NOMO-1 treated with dmso at 0.1 percent for 144 hours (cell line): ENCODE data around the gene ACYP2.
"Not testable (repeated sequence)": the region's sequence is repeated elsewhere in the genome, so short reads cannot be mapped to it uniquely, and the experiment has no call there.

ENCODE experiments used
- DNase-seq: peaks from one replicate; lab custom pipeline; 2025; ENCODE audit not compliant: unreplicated experiment; lab: John Stamatoyannopoulos, UW

The ACYP2 gene

DNA sequence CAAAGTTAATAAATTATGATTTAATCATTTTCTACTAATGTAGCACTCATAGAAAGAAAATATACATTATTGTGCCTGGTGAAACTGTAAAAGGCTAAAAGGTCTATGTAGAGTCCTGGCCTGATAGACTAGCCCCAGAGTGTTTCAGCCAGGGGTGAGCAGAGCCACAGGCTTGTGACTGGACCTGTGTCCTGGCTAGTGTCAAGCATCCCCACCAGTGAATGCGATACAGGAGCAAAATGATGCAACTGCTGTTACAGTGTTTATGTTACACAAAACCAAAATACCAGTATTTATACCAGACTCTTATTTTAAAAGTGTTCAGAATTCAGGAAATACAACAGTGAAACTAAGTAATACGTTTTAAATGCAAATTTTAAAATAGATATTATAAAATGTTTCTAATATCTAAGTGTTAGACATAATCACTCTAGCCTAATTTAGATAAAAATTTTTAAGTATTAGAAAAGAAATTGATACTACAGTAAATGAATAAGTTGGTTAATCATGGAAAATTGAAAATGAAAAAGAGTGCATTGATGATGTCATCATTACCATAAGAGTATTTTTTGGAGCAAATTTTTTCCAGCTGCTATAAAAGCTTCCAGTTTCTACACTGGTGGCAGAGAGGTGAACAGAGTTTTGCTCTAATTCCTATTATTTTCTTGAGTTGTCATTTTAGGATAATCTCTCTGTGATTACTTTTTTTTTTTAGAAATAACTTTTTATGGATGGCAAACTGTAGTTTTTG is 146.8 kb downstream of the ACYP2 start:
- no peak for DNase-seq

DNA sequence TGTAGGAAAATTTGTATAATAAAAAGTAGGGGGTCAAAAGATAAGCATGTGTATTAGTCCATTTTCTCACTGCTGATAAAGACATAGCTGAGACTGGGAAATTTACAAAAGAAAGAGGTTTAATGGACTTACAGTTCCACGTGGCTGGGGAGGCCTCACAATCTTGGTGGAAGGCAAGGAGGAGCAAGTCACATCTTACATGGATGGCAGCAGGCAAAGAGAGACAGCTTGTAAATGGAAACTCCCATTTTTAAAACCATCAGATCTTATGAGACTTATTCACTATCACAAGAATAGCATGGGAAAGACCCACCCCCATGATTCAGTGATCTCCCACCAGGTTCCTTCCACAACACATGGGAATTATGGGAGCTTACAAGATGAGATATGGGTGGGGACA is 149.7 kb downstream of the ACYP2 start:
- DNase-seq = not testable (repeated sequence)

DNA sequence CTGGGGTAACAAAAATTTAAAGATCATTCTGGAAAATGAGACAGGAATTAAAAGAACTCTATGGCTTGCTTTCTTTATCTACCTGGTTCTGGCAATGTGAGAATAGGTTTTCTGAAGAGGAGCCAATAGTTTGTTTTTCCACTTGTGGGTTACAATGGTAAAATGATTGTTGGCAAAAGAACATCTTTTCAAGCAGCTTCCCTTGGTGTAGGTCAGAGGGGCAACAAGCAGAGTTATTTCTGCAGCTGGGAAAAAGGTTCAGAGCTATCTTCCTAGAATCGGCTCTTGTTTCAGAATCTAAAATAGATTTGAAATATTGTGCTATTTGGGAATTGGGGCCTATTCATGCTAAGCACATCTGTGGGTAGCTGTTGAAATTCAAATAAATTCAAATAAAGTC is 152.2 kb downstream of the ACYP2 start:
- DNase-seq = no peak

DNA sequence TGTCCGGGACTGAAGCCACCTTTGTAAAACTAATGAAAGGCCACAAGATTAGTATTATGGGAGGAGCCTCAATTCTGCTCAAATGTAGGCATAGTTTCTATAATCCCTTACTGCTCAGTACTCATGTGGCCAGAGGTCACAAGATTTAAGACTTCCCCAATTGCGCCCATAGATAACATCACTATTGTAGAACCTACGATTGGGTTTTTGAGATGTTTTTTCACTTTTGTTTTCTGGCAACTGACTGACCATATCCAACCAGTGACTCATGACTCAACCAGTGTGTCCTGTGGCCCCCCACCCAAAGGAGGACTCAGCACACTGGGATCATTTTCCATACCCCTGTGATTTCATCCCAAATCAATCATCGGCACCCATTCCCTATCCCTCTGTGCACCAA is 155.8 kb downstream of the ACYP2 start:
- DNase-seq = no peak

DNA sequence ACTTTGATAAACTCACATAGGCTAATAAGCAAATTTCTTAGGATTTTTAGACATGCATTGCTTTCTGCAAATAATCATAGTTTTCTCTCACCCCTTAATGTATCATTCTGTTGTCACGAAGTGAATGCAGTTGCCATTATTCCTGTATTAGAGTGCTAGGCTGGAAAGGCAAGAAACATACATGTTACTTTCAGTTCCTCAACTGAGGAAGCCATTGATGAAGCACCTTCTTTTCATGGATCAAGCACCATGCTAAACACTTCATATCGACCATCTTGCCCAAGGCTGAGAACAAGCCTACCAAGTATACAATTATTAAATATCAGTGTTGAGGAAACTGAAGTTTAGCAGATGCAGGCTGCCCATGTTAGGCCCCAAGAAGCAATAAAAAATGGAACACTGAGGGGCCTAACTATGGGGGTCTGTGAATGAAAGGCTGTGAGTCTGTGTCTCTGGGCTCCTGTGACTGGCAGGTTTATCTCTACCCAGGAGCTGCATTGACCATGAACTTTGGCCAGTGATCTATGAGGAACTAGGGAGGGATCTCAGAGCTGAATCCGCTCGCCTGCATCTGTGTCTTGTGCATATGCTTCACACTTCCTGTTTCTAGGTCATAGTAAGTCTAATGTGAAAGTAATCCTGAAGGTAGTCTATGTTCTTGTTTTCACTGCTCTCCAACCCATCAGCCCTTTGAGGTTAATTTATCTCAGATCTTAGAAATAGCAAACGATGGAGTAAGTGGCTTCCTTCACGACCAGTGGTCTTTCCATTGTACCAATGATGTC is 156.6 kb downstream of the ACYP2 start:
- DNase-seq = no peak

DNA sequence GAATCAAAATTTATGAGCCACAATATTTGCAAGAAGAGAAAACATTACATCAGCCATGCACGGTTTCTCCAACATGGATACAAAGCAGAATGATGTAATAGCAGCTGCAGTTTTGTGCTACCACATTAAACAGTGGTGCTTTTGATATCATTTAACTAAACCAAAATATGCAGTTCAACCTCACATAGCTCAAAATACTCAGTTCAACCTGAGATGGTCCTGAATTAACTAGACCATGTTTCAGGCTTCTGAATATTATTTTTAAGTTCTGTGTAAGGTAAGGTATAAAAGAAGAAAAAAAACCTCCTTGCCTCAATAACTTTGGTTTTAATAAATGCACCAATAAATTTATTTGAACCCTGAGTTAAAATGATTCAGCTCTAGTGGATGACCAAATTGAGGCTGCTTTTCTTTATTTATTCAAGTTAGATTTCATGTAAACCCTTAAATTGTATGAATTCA is 159.4 kb downstream of the ACYP2 start:
- DNase-seq = no peak

DNA sequence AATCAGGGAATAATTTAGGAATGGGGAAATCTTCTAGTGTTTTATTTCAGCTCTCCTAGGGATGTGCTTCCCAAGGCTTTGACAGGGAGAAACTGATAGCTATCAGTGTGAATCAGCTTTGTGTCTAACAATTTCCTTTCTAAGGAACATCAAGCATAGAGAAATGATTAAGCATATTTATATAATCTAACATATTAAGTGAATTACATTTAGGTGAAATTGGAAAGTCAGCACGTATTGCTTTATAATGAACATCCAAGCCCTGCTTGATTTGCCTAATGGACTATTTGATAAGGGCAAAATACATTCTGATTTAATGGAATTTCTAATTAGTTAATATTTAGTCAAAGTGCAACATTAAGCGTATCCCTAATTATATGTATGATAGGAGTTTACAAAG is 160.1 kb downstream of the ACYP2 start:
- no peak for DNase-seq

DNA sequence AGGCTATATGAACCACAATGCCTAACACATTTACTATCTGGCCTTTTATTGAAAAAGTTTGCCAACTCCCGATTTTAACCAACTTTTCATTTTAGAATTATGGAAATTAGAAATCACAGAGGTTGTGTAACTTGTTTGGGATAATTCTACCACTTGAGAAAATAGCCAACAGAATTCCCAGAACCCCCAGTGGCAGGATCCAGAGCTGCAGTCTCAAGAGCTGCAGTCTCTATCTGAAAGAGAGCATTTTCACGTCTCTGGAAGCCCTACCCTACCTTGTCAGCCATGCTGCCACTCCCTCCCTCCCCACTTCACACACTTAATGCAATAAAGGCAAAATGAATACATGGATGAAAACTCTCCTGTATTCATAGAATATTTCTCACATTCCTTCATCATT is 164.0 kb downstream of the ACYP2 start:
- DNase-seq = no peak

DNA sequence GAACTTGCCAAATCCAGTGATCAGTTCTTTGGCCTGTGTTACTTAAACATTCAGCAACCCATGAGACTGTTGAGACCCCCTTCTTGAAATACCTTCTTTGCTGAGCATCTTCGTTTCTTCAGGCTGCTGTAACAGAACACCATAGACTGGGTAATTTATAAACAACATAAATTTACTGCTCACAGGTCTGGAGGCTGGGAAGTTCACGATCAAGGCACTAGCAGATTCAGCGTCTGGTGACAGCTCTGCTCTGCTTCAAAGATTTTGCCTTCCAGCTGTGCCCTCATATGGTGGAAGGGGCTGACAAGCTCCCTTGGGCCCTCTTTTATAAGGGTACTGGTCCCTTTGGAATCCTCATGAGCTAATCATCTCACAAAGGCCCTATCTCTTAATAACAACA is 169.4 kb downstream of the ACYP2 start:
- no peak for DNase-seq

DNA sequence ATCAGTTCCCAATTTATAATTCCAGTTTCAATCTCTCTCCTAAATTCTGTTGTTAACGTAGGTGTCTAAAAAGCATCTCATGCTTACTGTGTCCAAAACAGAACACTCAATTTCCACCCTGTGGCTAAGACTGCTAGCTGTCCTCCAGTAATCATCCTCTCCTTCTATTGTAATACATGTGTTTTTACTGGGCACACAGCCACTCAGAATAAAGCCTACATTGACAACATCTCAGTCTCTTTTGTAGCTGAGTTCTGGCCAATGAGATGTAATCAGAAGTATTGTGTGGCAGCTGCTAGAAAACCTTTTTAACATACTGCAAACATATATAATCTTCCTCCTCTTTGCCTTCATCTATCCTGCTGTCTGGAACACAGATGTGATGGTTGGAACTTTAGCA is 170.0 kb downstream of the ACYP2 start:
- DNase-seq = no peak

DNA sequence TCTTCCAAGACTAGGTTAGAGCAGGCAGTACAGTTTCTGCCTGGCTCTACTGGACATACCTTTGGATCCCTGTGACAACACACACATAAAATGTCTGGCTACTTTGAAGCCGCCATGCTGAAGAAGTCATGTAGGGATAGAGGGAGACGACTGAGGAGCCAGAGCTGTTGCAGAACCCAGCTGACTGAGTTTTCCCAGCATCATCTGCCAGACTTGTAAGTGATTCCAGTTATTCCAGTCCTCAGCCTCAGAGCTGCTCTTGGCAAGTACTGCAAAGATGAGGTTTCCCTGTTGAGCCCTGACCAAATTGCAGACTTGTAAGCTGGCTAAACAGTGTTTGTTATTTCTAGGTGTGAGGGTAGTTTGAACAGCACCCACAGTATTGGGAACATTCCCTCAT is 172.1 kb downstream of the ACYP2 start:
- DNase-seq = no peak

DNA sequence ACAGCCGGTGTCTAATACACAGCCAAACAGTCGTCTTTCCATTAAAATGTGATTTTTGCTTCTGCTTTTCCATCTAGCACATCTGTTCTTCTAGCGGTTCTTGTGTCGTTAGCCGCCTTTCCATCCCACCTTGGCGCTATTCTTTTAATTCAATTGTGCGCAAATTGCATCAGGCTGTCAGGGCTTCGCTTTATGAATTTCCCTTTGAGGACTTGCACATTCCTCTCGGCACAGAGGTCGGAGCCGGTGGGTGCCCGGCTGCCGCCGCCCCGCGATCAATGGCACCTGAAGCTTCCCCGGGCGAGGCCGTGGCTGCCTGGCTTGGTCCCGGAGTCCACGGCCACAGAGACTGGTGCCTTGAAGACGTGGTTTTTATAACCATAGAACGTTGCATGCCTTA is 174.5 kb downstream of the ACYP2 start:
- DNase-seq = no peak

DNA sequence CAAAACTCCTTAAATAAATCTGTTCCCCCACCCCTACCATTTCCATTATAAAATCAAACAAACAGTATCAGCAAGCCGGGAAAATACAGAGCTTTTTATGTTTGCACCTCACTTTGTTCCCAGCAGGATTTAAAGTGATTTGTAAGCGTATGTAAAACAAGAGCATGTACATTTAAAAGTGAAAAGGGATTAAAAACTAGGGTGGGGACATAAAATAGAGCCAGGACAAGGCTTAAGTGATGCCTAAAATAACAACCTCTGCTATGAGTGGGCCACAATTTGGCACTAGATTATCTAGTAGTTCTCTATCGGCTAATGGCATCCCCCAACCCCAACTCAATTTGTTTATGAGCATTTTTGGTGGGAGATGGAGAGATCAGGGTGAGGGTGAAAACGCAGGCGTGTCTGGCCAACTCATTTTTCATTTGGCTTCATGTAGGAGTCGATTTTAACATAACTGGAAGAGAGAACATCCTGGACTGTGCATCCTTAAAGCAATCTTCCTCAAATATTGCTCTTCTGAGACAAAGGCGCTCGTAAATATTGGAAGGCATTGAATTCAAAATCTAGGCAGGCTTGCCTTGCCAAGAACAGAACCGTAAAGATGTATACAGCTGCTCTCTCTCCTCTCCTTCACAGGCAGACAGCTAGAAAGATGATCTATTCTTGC is 175.1 kb downstream of the ACYP2 start:
- no peak for DNase-seq

DNA sequence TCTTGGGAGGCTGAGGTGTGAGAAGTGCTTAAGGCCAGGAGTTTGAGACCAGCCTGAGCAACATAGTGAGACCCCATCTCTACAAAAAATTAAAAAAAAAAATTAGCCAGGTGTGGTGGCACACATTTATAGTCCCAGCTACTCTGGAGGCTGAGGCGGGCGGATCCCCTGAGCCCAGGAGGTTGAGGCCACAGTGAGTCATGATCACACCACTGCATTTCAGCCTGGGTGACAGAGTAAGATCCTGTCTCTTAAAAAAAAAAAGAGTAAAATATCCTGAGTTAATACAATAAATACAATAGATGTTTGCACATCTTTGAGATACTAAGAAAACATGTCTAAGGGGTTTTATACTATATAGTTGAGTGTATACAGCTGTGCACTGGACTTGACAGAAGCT is 179.2 kb downstream of the ACYP2 start:
- DNase-seq = not testable (repeated sequence)

DNA sequence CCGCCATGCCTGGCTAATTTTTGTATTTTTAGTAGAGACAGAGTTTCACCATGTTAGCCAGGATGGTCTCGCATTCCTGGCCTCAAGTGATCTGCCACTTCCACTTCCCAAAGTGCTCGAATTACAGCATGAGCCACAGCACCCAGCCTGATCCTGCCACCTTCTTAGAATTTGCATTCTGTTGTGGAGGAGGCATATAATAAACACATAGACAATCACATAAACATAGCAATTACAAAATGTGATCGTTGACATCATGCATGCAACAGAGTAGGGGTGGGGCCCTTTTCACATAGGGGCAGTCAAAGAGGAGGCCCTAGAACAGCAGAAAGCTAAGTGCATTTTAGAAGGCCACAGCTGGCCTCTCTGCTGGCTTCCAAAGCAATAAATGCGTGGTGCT is 180.5 kb downstream of the ACYP2 start:
- DNase-seq = no peak

DNA sequence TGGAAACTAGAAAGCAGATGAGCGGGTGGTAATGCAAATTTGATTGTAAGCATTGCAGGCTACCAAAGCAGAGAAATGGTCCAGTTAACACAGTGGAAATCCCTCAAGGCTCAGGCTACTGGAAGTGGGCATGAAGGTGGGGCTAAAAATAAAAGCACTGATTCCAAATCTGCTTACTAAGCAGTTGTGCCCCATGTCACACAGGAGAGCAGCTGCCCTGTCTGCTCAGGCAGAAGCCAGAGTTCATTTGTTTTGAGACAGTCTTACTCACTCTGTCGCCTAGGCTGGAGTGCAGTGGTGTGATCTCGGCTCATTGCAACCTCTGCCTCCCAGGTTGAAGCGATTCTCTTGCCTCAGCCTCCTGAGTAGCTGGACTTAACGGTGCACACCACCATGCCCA is 183.1 kb downstream of the ACYP2 start:
- no peak for DNase-seq

DNA sequence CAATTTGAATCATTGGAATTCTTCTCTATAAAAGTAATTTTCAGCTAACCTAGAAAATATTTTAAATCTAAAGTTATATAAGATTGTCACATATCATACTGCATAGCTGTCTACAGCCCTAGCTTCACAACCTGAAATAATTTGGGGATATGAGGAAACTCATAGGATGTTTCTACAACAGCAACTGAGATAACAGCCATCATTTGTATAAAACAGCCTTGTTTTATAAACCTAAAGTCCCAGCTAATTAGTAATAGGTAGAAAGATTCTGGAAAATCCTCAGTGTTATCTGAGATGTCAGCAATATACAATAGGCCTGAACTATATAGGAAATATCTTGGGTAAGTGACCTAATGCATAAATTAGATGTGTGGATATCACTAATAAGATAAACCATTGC is 188.2 kb downstream of the ACYP2 start:
- no peak for DNase-seq

DNA sequence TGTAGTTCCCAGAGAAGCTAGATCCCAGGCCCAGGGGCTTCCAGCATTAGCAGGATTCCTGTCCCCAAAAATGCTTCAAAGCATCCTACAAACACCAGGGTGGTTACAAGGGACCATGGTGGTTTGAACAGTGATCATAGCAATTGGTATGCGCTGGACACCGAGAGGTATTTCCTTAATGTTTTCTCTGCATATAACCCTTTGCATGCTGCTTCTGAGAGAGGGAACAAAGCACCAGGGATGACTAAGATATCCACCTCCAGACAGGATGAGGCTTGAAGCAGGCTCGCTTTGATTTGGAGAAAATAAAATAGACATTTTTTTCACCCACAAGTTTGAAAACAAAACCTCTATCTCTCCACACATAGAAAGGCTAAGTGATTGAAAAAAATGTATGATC is 191.1 kb downstream of the ACYP2 start:
- DNase-seq = no peak

DNA sequence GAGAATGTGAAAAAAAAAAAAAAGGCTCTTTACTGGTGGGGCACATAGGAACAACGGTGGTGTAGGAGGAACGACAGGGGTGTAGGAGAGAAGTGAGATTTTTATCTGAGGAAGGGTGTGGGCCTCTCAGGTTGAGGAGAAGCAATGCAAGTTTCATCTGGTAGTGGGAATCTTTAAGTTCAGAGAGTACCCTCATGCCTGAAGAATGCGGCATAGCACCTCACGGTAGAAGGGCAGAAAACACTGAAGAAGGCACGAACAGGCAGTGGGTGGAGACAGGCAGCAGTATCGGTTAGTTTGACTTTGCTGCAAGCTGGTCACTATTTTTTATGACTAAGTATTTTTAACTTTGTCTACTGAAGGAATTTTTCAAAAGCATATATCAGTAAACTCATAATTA is 192.8 kb downstream of the ACYP2 start:
- DNase-seq = no peak

DNA sequence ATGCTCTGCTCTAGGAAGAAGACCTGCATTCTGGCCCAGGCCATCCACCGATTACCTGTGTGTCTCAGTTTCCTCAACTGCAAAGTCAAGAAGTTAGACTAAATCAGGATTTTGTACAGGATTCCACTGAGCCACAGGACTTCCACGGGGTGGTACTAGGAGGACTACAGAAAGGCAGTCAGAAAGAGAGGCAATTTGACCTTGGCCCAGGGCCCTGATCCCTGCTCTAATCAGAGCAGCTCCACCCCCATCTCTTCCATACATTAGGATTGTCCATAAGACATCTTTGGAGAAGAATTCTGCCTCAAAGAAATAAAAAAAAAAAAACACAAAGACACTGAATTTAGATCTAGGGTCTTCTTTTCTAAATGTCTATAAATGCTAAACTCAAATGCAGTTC is 193.4 kb downstream of the ACYP2 start:
- no peak for DNase-seq

DNA sequence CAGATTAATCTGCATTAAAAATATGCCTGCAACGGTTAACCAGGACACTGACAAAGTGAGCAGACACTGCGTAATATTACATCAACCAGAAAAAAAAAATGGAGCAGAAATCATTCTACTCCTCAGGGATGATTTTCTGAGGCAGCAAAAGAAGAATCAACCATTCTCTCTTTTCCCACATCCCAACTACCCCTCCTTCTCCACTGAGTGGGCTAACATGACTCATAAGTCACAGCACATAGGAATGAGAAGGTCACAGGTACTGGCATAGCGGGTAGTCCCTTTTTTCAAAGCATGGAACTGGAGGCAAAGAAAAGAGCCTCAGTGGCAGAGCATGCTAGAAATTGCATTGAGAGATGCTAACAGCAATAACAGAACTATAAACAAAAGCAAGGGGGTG is 194.9 kb downstream of the ACYP2 start:
- no peak for DNase-seq

DNA sequence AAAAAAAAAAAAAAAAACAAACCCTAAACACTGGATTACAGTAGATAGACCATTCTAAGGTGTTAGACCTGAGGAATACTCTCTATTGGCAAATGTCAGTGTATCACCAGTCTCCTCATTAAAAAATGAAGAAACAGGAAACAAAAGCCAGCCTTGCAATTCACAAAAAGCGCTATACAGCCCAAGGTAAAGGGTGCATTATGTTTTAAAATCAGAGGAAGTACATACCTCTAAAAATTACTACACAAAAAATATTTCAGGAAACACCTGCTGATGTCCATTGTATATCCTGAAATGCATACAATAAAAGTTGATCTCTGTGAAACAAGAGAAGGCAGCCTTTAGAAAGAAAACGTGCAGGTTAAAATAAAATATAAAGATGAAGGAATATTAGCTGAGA is 195.5 kb downstream of the ACYP2 start:
- DNase-seq = no peak
